Fibroblast of peridontal ligament (primary cell): ENCODE results near the gene CRADD.
A peak's percentile ranks its signal among the peaks of the same experiment; 100 is the strongest.
"Not testable (repeated sequence)": the region's sequence is repeated elsewhere in the genome, so short reads cannot be mapped to it uniquely, and the experiment has no call there.

Experiments used
- DNase-seq: peaks from one replicate; pipeline ENCODE4 v3.0.0-alpha.2; 2010; ENCODE audit errors: extremely low read depth

CRADD gene

GRCh38 chr12:93844164-93844784, 167.1 kb downstream of the CRADD start:
- no peak for DNase-seq

- no peak for DNase-seq
Measured at GRCh38 chr12:93846936-93847516, 169.9 kb downstream of the CRADD start.

- peak; percentile 33 for DNase-seq
Measured at GRCh38 chr12:93847517-93848474, 170.6 kb downstream of the CRADD start.

GRCh38 chr12:93848523-93849101, 171.4 kb downstream of the CRADD start:
- no peak for DNase-seq

- no peak for DNase-seq
Measured at GRCh38 chr12:93849946-93850345, 172.8 kb downstream of the CRADD start.

- no peak for DNase-seq
Measured at GRCh38 chr12:93850481-93851256, 173.5 kb downstream of the CRADD start.

- DNase-seq: no peak
Measured at GRCh38 chr12:93851257-93851671, 174.1 kb downstream of the CRADD start.

GRCh38 chr12:93852173-93852591, 175.0 kb downstream of the CRADD start:
- no peak for DNase-seq

GRCh38 chr12:93853698-93854478, 176.7 kb downstream of the CRADD start:
- no peak for DNase-seq

- no peak for DNase-seq
Measured at GRCh38 chr12:93855261-93855660, 178.1 kb downstream of the CRADD start.

GRCh38 chr12:93856611-93857010, 179.4 kb downstream of the CRADD start:
- no peak for DNase-seq

- DNase-seq: peak; percentile 89
Measured at GRCh38 chr12:93857279-93857938, 180.2 kb downstream of the CRADD start.

GRCh38 chr12:93857991-93858447, 180.8 kb downstream of the CRADD start:
- DNase-seq: no peak

GRCh38 chr12:93860668-93861373, 183.6 kb downstream of the CRADD start:
- DNase-seq: no peak

- DNase-seq: peak; percentile 55
Measured at GRCh38 chr12:93862424-93862823, 185.2 kb downstream of the CRADD start.

- no peak for DNase-seq
Measured at GRCh38 chr12:93865751-93866150, 188.6 kb downstream of the CRADD start.

GRCh38 chr12:93868771-93869170, 191.6 kb downstream of the CRADD start:
- DNase-seq: peak; percentile 96

GRCh38 chr12:93870020-93870795, 193.0 kb downstream of the CRADD start:
- no peak for DNase-seq

GRCh38 chr12:93871566-93871965, 194.4 kb downstream of the CRADD start:
- not testable (repeated sequence) for DNase-seq
